Stomach (tissue), 9 donors: ENCODE results near the gene FCHO1. TPM values are rescaled to one million over a fixed set of nuclear protein-coding genes. Genes with fewer than 3 reads are reported as not detected.

Source experiments
- DNase-seq, 2 donors: peaks; one replicate each; pipeline versions ENCODE4 v3.0.0 to v3.0.0-alpha.2; 2013 to 2019
- H3K27ac ChIP-seq, 5 donors: fragments of 200-600 bp in 4 of 5; sonication (generic) in 4 of 5; one replicate each; pipeline ENCODE4 v1.5.1; 2013 to 2019; ENCODE audit warnings: mild to moderate bottlenecking in 1 of 5, moderate library complexity in 1 of 5
- H3K27me3 ChIP-seq, 3 donors: fragments of 200-600 bp; sonication (generic); one replicate each; pipeline ENCODE4 v1.5.1; 2017 to 2019; ENCODE audit warnings: mixed run types in 1 of 3
- H3K36me3 ChIP-seq, 4 donors: fragments of 200-600 bp; sonication (generic); 1 replicate in 3 of 4; 2 replicates in 1 of 4; pipeline ENCODE4 v1.5.1; 2016 to 2019
- H3K4me1 ChIP-seq, 4 donors: fragments of 200-600 bp; sonication (generic); one replicate each; pipeline ENCODE4 v1.5.1; 2016 to 2019
- H3K4me3 ChIP-seq, 4 donors: fragments of 200-600 bp; sonication (generic) in 3 of 4; one replicate each; pipeline ENCODE4 v1.5.1; 2016 to 2019; ENCODE audit warnings: mild to moderate bottlenecking in 1 of 4
- H3K9me3 ChIP-seq, 4 donors: fragments of 200-600 bp; sonication (generic); one replicate each; pipeline ENCODE4 v1.5.1; 2016 to 2019
- CTCF ChIP-seq, 7 experiments: fragments of 450-650 bp in 4 of 7; fragments of 200-600 bp in 3 of 7; sonication (generic) in 3 of 7; IDR thresholded peaks; one replicate each; pipeline ENCODE4 v1.5.1; 2016 to 2019; ENCODE audit warnings: antibody characterized with exemption in 7 of 7, control low read depth in 2 of 7, mild to moderate bottlenecking in 1 of 7
- EP300 ChIP-seq: sonication (generic); formaldehyde crosslinking; IDR thresholded peaks from one replicate; pipeline ENCODE4 v1.6.1; 2017; ENCODE audit warnings: antibody characterized with exemption
- POLR2A ChIP-seq, 4 donors: fragments of 450-650 bp; IDR thresholded peaks; one replicate each; pipeline ENCODE4 v1.6.1; 2016; ENCODE audit warnings: antibody characterized with exemption in 4 of 4, control low read depth in 2 of 4, mild to moderate bottlenecking in 1 of 4, moderate library complexity in 1 of 4
- POLR2AphosphoS5 ChIP-seq, 3 donors: sonication (generic); formaldehyde crosslinking; IDR thresholded peaks; one replicate each; pipeline ENCODE4 v1.6.1; 2016; ENCODE audit warnings: antibody characterized with exemption in 3 of 3
- WGBS, 5 donors: extraction: QIAGEN DNeasy Blood & Tissue Kit in 3 of 5; methylation state at CpG; one replicate each; pipeline versions ENCODE4 v1.1.5 to v1.1.7; 2013 to 2018; 5-methylcytosine and 5-hydroxymethylcytosine counted together
- intact Hi-C: fragments of 100-400 bp; cut with DNase I; formaldehyde crosslinking; loops from one replicate; pipeline ENCODE4 v1.15.1; 2023; ENCODE audit warnings: low total_unique reads
- polyA plus RNA-seq, 3 donors: library from polyadenylated mRNA; stranded (reverse); fragments of 200-250 nt; gene quantifications; one replicate each; pipeline ENCODE4 v1.2.3, GENCODE V29; 2013
- total RNA-seq, 5 donors: library from RNA; depleted of rRNA; stranded (reverse); fragments of >200 nt; gene quantifications; one replicate each; pipeline versions ENCODE4 v1.1.0 to v1.2.3, GENCODE V29; 2014 to 2016
- donor health status: healthy with polysubstance abuse.
- donor health status: Bipolar disorder and iron deficiency.
- donor health status: healthy.

Gene FCHO1
- total and polyA plus RNA-seq, 8 donors, result 0.53 to 9.3 (median 0.92) TPM; not detected in 1

DNA sequence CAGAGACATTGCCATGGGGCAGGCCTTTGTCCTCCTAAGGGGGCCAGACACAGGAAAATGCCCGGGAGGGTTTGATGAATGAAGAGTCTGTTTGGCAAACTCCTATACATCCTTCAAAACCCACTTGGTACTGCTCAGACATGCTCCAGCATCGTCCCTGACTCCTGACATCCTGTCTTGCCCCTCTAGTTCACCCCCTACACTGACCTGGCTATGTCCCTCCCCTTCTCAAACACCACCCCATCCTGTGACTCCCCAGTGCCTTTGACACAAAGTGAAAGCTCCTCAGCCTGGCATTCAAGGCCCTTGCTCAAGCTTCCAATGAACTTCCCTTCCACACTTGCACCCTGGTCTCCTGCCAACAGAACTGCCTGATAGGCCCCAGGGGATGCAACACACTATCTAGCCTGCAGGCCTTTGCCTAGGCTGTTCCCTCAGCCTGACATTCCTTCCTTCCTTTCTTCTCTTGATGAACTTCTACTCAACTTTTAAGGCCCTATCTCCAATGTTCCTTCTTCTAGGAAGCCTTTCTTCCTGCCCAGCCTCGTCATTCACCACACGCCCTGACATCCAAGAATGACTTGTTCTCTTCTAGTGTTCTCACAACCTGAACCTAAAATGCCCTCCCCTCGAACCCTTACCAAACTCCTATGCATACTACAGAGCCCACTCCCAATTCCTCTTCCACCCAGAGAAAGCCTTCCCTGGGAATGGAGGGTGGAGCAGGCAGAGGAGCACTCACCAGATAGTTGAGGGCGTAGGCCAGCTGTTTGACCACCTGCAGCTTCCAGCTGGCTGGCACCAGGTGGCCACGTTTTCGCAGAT lies 84.1 kb downstream of the FCHO1 start:
- H3K9me3 ChIP-seq, result no peaks in the 10 kb centered on the region
- peaks cover 0 to 37% (median 0%) of the 10 kb centered on the region in 3 donors for H3K27me3 ChIP-seq
- no peak for DNase-seq
- H3K4me3 ChIP-seq, result no peak overlapping the region
- intact Hi-C loops, result no loop called here
- peaks cover 0 to 81% (median 31%) of the 10 kb centered on the region in 4 donors for H3K36me3 ChIP-seq
- TF ChIP-seq CTCF (IDR thresholded peaks at IDR 0.05), result no peak
- no peak for TF ChIP-seq POLR2A (IDR thresholded peaks at IDR 0.05)
- TF ChIP-seq POLR2AphosphoS5 (IDR thresholded peaks at IDR 0.05), result no peak
- TF ChIP-seq EP300, result no peak
- H3K4me1 ChIP-seq, result peaks cover 0 to 14% (median 13%) of the 10 kb centered on the region in 4 donors
- 68 to 75% (median 72%) methylated on average over 8 of the region's 8 CpGs for WGBS, 5 donors
- no peak overlapping the region for H3K27ac ChIP-seq

- no peak overlapping the region for H3K27ac ChIP-seq
- no peak overlapping the region for H3K4me3 ChIP-seq
- intact Hi-C loops, result no loop called here
- no peaks in the 10 kb centered on the region for H3K9me3 ChIP-seq
- peaks cover 0 to 37% (median 0%) of the 10 kb centered on the region in 3 donors for H3K27me3 ChIP-seq
- TF ChIP-seq CTCF (IDR thresholded peaks at IDR 0.05) (no peak), POLR2A (IDR thresholded peaks at IDR 0.05) (no peak), POLR2AphosphoS5 (IDR thresholded peaks at IDR 0.05) (no peak), EP300 (no peak)
- H3K4me1 ChIP-seq, result peaks cover 4 to 9% (median 7%) of the 10 kb centered on the region in 4 donors
- WGBS, 5 donors, result 53 to 76% (median 60%) methylated on average over 4 of the region's 4 CpGs
- H3K36me3 ChIP-seq, result peaks cover 0 to 79% (median 32%) of the 10 kb centered on the region in 4 donors
- no peak for DNase-seq
These were observed 85.3 kb downstream of the FCHO1 start for GRCh38 chr19:17836530-17836929.

DNA sequence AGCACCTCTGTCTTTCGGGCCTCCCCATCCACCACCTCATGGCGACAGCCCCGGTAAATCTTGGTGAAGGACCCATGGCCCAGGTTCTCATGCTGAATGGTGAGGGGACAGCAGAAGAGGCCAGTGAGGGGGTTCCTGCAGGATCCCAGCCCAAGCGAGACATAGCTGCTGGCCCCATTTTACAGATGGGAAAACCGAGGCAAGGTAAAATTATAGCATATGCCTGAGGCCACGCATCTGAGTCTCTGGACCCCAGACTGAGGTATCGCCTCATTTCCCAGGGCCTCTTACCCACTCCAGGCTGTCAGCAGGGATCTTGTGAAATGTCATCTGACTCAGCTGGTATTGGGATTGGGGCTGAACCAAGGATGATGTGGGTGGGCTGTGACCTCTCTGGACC lies 86.7 kb downstream of the FCHO1 start:
- H3K9me3 ChIP-seq, result no peaks in the 10 kb centered on the region
- H3K36me3 ChIP-seq, result peaks cover 0 to 75% (median 29%) of the 10 kb centered on the region in 4 donors
- H3K27ac ChIP-seq, result no peak overlapping the region
- H3K4me1 ChIP-seq, result peaks cover 13 to 21% (median 18%) of the 10 kb centered on the region in 4 donors
- TF ChIP-seq POLR2AphosphoS5 (IDR thresholded peaks at IDR 0.05) (no peak), CTCF (IDR thresholded peaks at IDR 0.05) (no peak), POLR2A (IDR thresholded peaks at IDR 0.05) (no peak), EP300 (no peak)
- 89 to 96% (median 93%) methylated on average over 7 of the region's 7 CpGs for WGBS, 5 donors
- peaks cover 0 to 38% (median 0%) of the 10 kb centered on the region in 3 donors for H3K27me3 ChIP-seq
- intact Hi-C loops, result no loop called here
- H3K4me3 ChIP-seq, result no peak overlapping the region
- DNase-seq, result no peak

Other genes with a start within 250 kb of the FCHO1 start
- gene PGLS, start 239.8 kb upstream of the FCHO1 start, total RNA-seq, result 100 to 1,000 TPM in 1 of 5 donors, 10 to 100 TPM in 3, 1 to 10 TPM in 1; 2.9 to 258 (median 32.9) TPM
- 100 to 1,000 TPM in 2 of 3 donors, 10 to 100 TPM in 1; 85.0 to 120 (median 114) TPM for gene PGLS, start 239.8 kb upstream of the FCHO1 start, polyA plus RNA-seq
- 100 to 1,000 TPM in 1 of 5 donors, 10 to 100 TPM in 4; 29.6 to 273 (median 43.6) TPM for gene COLGALT1, start 195.8 kb upstream of the FCHO1 start, total RNA-seq
- 10 to 100 TPM; 15.1 to 36.3 (median 18.0) TPM for gene COLGALT1, start 195.8 kb upstream of the FCHO1 start, polyA plus RNA-seq
- gene UNC13A, start 63.1 kb upstream of the FCHO1 start, total RNA-seq, result 1 to 10 TPM in 1 of 5 donors, under 1 TPM in 3, not detected in 1; under 0.01 to 2.2 (median 0.44) TPM
- under 1 TPM; 0.08 to 0.31 (median 0.15) TPM for gene UNC13A, start 63.1 kb upstream of the FCHO1 start, polyA plus RNA-seq
- gene MAP1S, start 32.0 kb upstream of the FCHO1 start, total RNA-seq, result 100 to 1,000 TPM in 1 of 5 donors, 10 to 100 TPM in 3, 1 to 10 TPM in 1; 8.3 to 193 (median 67.1) TPM
- 10 to 100 TPM; 14.9 to 25.2 (median 25.0) TPM for gene MAP1S, start 32.0 kb upstream of the FCHO1 start, polyA plus RNA-seq
- 100 to 1,000 TPM in 1 of 5 donors, 10 to 100 TPM in 4; 11.9 to 117 (median 25.7) TPM for gene B3GNT3, start 43.7 kb downstream of the FCHO1 start, total RNA-seq
- 10 to 100 TPM; 11.3 to 39.3 (median 11.3) TPM for gene B3GNT3, start 43.7 kb downstream of the FCHO1 start, polyA plus RNA-seq
- gene INSL3, start 70.0 kb downstream of the FCHO1 start, total RNA-seq, result not detected
- gene INSL3, start 70.0 kb downstream of the FCHO1 start, polyA plus RNA-seq, result under 1 TPM in 1 of 3 donors, not detected in 2; 0.23 TPM
- 10 to 100 TPM in 2 of 5 donors, 1 to 10 TPM in 2, under 1 TPM in 1; 0.89 to 50.2 (median 3.9) TPM for gene JAK3, start 96.5 kb downstream of the FCHO1 start, total RNA-seq
- gene JAK3, start 96.5 kb downstream of the FCHO1 start, polyA plus RNA-seq, result 1 to 10 TPM; 2.3 to 3.2 (median 2.6) TPM
- 1,000 to 10,000 TPM in 3 of 5 donors, 100 to 1,000 TPM in 2; 854 to 1,923 (median 1,089) TPM for gene RPL18A, start 108.4 kb downstream of the FCHO1 start, total RNA-seq
- gene RPL18A, start 108.4 kb downstream of the FCHO1 start, polyA plus RNA-seq, result 1,000 to 10,000 TPM; 3,674 to 4,061 (median 3,993) TPM
- gene SLC5A5, start 120.5 kb downstream of the FCHO1 start, total RNA-seq, result 100 to 1,000 TPM in 2 of 5 donors, 10 to 100 TPM in 1, 1 to 10 TPM in 1, not detected in 1; 4.0 to 116 (median 70.7) TPM
- 10 to 100 TPM in 1 of 3 donors, 1 to 10 TPM in 2; 1.3 to 19.7 (median 1.4) TPM for gene SLC5A5, start 120.5 kb downstream of the FCHO1 start, polyA plus RNA-seq
- gene CCDC124, start 181.5 kb downstream of the FCHO1 start, total RNA-seq, result 10 to 100 TPM; 15.8 to 98.7 (median 68.7) TPM
- 100 to 1,000 TPM; 107 to 149 (median 124) TPM for gene CCDC124, start 181.5 kb downstream of the FCHO1 start, polyA plus RNA-seq
- not detected for gene KCNN1, start 215.6 kb downstream of the FCHO1 start, total RNA-seq
- under 1 TPM in 2 of 3 donors, not detected in 1; 0.23 to 0.46 TPM for gene KCNN1, start 215.6 kb downstream of the FCHO1 start, polyA plus RNA-seq